Cardiac fibroblast (primary cell): ENCODE measurements around the gene MMS19.

Experiments used
- DNase-seq, 2 donors: peaks; one replicate each; pipeline versions ENCODE4 v3.0.0 to v3.0.0-alpha.2; 2010; ENCODE audit warnings: low read depth in 2 of 2
- H3K4me3 ChIP-seq, 2 donors: replicated peaks in 1 of 2; 1 replicate in 1 of 2; 2 replicates in 1 of 2; pipeline ENCODE4 v1.5.1; 2011; ENCODE audit warnings: low read depth in 2 of 2, low read length in 2 of 2, mild to moderate bottlenecking in 2 of 2, moderate library complexity in 1 of 2
- TF ChIP-seq, protein P1 (sequence below): IDR thresholded peaks from one replicate; pipeline ENCODE4 v1.5.1; 2011; ENCODE audit warnings: low read depth, mild to moderate bottlenecking, low read length, inconsistent platforms

The MMS19 gene

GRCh38 chr10:97494863-97495506 is 3.2 kb downstream of the MMS19 start:
- no peak overlapping the region for H3K4me3 ChIP-seq
- DNase-seq: peak; percentile 56 to 74
- TF ChIP-seq, protein P1, sequence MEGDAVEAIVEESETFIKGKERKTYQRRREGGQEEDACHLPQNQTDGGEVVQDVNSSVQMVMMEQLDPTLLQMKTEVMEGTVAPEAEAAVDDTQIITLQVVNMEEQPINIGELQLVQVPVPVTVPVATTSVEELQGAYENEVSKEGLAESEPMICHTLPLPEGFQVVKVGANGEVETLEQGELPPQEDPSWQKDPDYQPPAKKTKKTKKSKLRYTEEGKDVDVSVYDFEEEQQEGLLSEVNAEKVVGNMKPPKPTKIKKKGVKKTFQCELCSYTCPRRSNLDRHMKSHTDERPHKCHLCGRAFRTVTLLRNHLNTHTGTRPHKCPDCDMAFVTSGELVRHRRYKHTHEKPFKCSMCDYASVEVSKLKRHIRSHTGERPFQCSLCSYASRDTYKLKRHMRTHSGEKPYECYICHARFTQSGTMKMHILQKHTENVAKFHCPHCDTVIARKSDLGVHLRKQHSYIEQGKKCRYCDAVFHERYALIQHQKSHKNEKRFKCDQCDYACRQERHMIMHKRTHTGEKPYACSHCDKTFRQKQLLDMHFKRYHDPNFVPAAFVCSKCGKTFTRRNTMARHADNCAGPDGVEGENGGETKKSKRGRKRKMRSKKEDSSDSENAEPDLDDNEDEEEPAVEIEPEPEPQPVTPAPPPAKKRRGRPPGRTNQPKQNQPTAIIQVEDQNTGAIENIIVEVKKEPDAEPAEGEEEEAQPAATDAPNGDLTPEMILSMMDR: no peak

- DNase-seq: no peak
- no peak overlapping the region for H3K4me3 ChIP-seq
- TF ChIP-seq, protein P1: no peak
Observed at GRCh38 chr10:97494151-97494550, 4.1 kb downstream of the MMS19 start.

GRCh38 chr10:97490592-97490991 is 7.6 kb downstream of the MMS19 start:
- TF ChIP-seq, protein P1: no peak
- no peak overlapping the region for H3K4me3 ChIP-seq
- no peak for DNase-seq

DNA sequence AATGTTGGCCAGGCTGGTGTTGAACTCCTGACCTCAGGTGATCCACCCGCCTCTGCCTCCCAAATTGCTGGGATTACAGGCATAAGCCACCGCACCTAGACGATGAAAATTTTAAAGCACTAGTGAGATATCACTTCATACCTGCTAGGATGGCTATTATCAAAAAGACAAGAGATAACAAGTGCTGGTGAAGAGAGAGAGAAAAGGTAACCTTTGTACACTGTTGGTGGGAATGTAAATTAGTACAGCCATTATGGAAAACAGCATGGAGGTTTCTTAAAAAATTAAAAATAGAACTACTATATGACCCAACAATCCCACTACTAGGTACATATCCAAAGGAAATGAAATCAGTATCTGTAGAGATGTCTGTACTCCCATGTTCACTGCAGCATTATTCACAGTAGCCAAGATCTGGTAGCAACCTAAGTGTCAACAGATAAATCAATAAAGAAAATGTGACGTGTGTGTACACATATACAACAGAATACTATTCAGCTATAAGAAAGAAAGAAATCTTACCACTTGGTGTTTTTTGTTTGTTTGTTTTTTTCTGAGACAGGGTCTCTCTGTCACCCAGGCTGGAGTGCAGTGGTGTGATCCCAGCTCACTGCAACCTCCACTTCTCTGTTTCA is 12.5 kb downstream of the MMS19 start:
- no peak for DNase-seq
- TF ChIP-seq, protein P1: no peak
- no peak overlapping the region for H3K4me3 ChIP-seq

DNA sequence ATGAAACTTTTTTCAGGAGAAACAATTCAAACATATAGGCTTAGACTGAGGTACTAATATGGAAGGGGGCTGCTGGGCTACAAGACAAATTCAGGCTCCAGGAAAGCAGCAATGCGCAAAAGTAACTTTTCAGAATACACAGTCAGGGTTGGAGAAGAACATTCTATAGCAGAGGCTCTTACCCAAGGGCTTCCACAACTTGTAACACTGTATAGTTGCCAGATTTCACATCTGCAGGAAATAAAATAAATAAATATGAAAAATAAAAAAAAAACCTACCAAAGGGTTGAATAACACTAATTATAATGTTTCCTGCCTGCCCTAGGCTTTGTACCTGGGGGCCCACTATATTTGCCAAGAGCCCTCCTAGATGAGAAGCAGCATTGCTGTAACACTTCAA is 14.3 kb downstream of the MMS19 start:
- H3K4me3 ChIP-seq: no peak overlapping the region
- TF ChIP-seq, protein P1: no peak
- DNase-seq: no peak

DNA sequence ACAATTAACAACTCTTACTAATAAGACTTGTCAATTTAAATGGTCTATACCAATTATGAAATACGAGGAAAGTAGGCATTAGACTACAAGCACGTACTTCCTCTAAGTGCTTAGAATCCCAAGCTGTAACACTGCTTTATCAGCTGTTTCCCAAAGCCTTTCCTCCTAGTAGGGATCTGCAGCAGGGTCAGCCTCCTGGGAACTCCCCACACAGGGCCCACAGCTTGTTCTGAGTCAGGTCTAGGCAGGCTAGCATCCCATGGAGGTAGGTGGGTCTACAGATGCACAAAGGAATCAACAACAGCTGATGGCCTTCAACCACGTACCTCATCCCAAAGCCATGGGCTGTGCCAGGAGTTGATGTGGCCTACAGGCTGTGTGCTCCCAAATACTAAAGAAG is 14.7 kb downstream of the MMS19 start:
- H3K4me3 ChIP-seq: no peak overlapping the region
- peak; percentile 18 to 33 for DNase-seq
- TF ChIP-seq, protein P1: no peak
